ENCODE measurements around the gene PHB1.

Gene PHB1

DNA sequence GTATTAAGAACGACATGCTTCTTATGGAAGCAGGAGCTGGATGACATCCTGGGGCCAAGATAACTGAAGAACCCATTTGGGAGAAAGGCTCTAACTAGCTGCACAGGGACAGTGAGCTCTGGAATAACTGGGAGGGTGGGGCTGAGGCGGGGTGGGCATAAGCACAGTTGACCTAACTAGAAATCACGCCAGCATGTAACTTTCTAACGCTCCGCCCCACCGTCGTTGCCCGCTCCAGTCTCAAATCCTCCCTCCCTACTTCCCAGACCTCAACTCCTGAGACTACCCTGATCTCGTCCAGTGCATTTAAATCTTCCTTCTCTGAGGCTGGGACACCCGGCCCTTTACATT lies 436 bp downstream of the PHB1 start:
- Mint-ChIP-seq H3K4me3 (peak overlapping the region; percentile 91 to 93 (median 91)), H3K4me1 (peaks cover 11% of the 10 kb centered on the region), H3K27ac (peak overlapping the region in 1 of 3 experiments; percentile 9), H3K9me3 (peaks cover 5% of the 10 kb centered on the region), H3K36me3 (ENCODE audit: low read depth) (peaks cover 25% of the 10 kb centered on the region), H3K27me3 (ENCODE audit: low read depth) (no peaks in the 10 kb centered on the region)
- TF ChIP-seq, protein P1, sequence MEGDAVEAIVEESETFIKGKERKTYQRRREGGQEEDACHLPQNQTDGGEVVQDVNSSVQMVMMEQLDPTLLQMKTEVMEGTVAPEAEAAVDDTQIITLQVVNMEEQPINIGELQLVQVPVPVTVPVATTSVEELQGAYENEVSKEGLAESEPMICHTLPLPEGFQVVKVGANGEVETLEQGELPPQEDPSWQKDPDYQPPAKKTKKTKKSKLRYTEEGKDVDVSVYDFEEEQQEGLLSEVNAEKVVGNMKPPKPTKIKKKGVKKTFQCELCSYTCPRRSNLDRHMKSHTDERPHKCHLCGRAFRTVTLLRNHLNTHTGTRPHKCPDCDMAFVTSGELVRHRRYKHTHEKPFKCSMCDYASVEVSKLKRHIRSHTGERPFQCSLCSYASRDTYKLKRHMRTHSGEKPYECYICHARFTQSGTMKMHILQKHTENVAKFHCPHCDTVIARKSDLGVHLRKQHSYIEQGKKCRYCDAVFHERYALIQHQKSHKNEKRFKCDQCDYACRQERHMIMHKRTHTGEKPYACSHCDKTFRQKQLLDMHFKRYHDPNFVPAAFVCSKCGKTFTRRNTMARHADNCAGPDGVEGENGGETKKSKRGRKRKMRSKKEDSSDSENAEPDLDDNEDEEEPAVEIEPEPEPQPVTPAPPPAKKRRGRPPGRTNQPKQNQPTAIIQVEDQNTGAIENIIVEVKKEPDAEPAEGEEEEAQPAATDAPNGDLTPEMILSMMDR (IDR thresholded peaks at IDR 0.05; ENCODE audit: unreplicated experiment in 3 of 3), result no peak

GRCh38 chr17:49409066-49409465 lies 5.6 kb downstream of the PHB1 start:
- peak overlapping the region in 1 of 3 experiments; percentile 19 for H3K4me3 Mint-ChIP-seq

GRCh38 chr17:49407981-49408501 lies 6.6 kb downstream of the PHB1 start:
- H3K4me3 Mint-ChIP-seq, result peak overlapping the region in 1 of 3 experiments; percentile 7
- H3K27me3 Mint-ChIP-seq (ENCODE audit: low read depth), result no peaks in the 10 kb centered on the region
- TF ChIP-seq, protein P1 (IDR thresholded peaks at IDR 0.05; ENCODE audit: unreplicated experiment in 3 of 3), result peak; percentile 94 to 99 (median 95)

More at GRCh38 chr17:49409066-49409465, 5.6 kb downstream of the PHB1 start:
- no peaks in the 10 kb centered on the region for H3K27me3 Mint-ChIP-seq (ENCODE audit: low read depth)
- peaks cover 30% of the 10 kb centered on the region for H3K4me1 Mint-ChIP-seq
- TF ChIP-seq, protein P1 (IDR thresholded peaks at IDR 0.05; ENCODE audit: unreplicated experiment in 3 of 3), result no peak
- H3K36me3 Mint-ChIP-seq (ENCODE audit: low read depth), result peaks cover 71% of the 10 kb centered on the region
- H3K9me3 Mint-ChIP-seq, result no peaks in the 10 kb centered on the region
- no peak overlapping the region for H3K27ac Mint-ChIP-seq

DNA sequence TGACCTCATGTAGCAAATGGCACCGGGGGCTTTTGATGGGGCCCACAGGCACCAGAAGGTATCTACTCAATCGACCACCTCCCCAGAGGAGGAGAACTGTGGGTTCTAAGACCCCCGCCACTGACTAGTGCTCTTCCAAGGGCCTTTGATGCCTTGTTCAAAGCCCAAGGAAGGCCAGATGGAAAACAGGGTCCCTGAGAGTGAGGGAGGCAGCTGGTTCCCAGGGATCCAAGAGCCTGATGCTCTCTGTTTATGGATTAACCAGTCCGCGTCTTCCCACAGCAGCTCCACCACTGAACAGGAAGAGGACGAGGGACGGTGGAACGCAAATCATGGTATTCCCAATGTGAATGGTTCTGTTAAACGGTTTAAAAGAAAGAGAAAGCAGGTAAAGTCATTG lies 7.6 kb downstream of the PHB1 start:
- Mint-ChIP-seq H3K4me3 (no peak overlapping the region), H3K27me3 (ENCODE audit: low read depth) (no peaks in the 10 kb centered on the region), H3K9me3 (no peaks in the 10 kb centered on the region), H3K36me3 (ENCODE audit: low read depth) (peaks cover 77% of the 10 kb centered on the region), H3K27ac (peak overlapping the region in 2 of 3 experiments; percentile 53 to 60), H3K4me1 (peaks cover 48% of the 10 kb centered on the region)
- TF ChIP-seq, protein P1 (IDR thresholded peaks at IDR 0.05; ENCODE audit: unreplicated experiment in 3 of 3), result no peak

More at GRCh38 chr17:49407981-49408501, 6.6 kb downstream of the PHB1 start:
- Mint-ChIP-seq H3K36me3 (ENCODE audit: low read depth) (peaks cover 79% of the 10 kb centered on the region), H3K27ac (peak overlapping the region; percentile 39 to 75 (median 73)), H3K4me1 (peaks cover 39% of the 10 kb centered on the region), H3K9me3 (no peaks in the 10 kb centered on the region)

DNA sequence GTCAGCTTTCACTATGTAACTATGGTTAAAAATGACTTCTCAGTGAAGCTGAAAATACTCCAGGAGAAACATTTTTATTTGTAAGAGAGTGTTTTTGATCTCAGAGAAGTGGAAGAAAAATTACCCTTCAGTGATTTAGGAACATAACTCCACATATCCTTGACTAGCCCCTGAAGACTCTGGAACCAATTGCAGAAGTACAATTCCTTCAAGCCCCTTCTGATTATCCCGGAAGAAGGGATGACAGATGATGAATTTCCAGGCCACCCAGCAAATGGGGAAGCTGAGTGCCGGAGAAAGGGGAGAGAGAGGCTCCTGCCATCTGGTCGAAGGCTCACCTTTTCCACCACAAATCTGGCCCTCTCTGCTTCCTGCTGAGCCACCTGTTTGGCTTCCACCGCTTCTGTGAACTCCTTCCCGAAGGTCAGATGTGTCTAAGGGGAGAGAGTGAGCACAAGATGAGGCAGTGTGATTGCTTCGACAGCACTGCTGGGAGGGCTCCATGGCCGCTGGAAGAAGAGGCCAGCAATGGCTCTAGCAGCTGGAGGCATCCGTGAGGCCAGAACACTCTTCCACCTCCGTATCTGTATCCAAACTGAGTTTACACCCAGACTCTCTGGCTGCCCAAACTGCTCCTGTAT lies 8.1 kb downstream of the PHB1 start:
- TF ChIP-seq, protein P1 (IDR thresholded peaks at IDR 0.05; ENCODE audit: unreplicated experiment in 3 of 3), result no peak
- Mint-ChIP-seq H3K4me3 (no peak overlapping the region), H3K27me3 (ENCODE audit: low read depth) (no peaks in the 10 kb centered on the region), H3K9me3 (no peaks in the 10 kb centered on the region), H3K36me3 (ENCODE audit: low read depth) (peaks cover 72% of the 10 kb centered on the region), H3K4me1 (peaks cover 54% of the 10 kb centered on the region), H3K27ac (peak overlapping the region in 2 of 3 experiments; percentile 60 to 80)

- Mint-ChIP-seq H3K4me1 (peaks cover 61% of the 10 kb centered on the region), H3K9me3 (no peaks in the 10 kb centered on the region), H3K27me3 (ENCODE audit: low read depth) (no peaks in the 10 kb centered on the region), H3K27ac (peak overlapping the region in 1 of 3 experiments; percentile 60), H3K36me3 (ENCODE audit: low read depth) (peaks cover 59% of the 10 kb centered on the region), H3K4me3 (no peak overlapping the region)
- TF ChIP-seq, protein P1 (IDR thresholded peaks at IDR 0.05; ENCODE audit: unreplicated experiment in 3 of 3), result no peak
Observed at GRCh38 chr17:49404906-49405305, 9.8 kb downstream of the PHB1 start.

All from nephron (organoid).